GM23248 (cell line): ENCODE data around the gene ANO10. TPM values are rescaled to one million over a fixed set of nuclear protein-coding genes. Genes with fewer than 3 reads are reported as not detected.

Experiments used
- DNase-seq: peaks from one replicate; pipeline ENCODE4 v3.0.0-alpha.2; 2015
- H2AFZ ChIP-seq: fragments of 200-600 bp; sonication (generic); 2 replicates; pipeline ENCODE4 v1.6.1; 2016; ENCODE audit warnings: antibody characterized with exemption
- H3F3A ChIP-seq: fragments of 200-600 bp; sonication (generic); 2 replicates; pipeline ENCODE4 v1.6.1; 2016; ENCODE audit warnings: mild to moderate bottlenecking, antibody characterized with exemption, mixed run types; ENCODE audit not compliant: insufficient read depth
- H3K27ac ChIP-seq: fragments of 200-600 bp; sonication (generic); 2 replicates; pipeline ENCODE4 v1.5.1; 2016; ENCODE audit warnings: mild to moderate bottlenecking
- H3K27me3 ChIP-seq: fragments of 200-600 bp; sonication (generic); replicated peaks from 2 replicates; pipeline ENCODE4 v1.6.1; 2016; ENCODE audit warnings: mild to moderate bottlenecking; ENCODE audit not compliant: insufficient read depth
- H3K36me3 ChIP-seq: fragments of 200-600 bp; sonication (generic); 2 replicates; pipeline ENCODE4 v1.6.1; 2016; ENCODE audit warnings: low read depth, mild to moderate bottlenecking
- H3K4me1 ChIP-seq: fragments of 200-600 bp; sonication (generic); 2 replicates; pipeline ENCODE4 v1.6.1; 2016; ENCODE audit warnings: mild to moderate bottlenecking; ENCODE audit not compliant: insufficient read depth
- H3K4me2 ChIP-seq: fragments of 200-600 bp; sonication (generic); one replicate; pipeline ENCODE4 v1.6.1; 2016; ENCODE audit warnings: mild to moderate bottlenecking; ENCODE audit not compliant: unreplicated experiment
- H3K4me3 ChIP-seq: fragments of 200-600 bp; sonication (generic); 2 replicates; pipeline ENCODE4 v1.5.1; 2016; ENCODE audit warnings: mild to moderate bottlenecking
- H3K79me2 ChIP-seq: fragments of 200-600 bp; sonication (generic); 2 replicates; pipeline ENCODE4 v1.6.1; 2016; ENCODE audit warnings: mild to moderate bottlenecking; ENCODE audit not compliant: insufficient read depth
- H3K9ac ChIP-seq: fragments of 200-600 bp; sonication (generic); 2 replicates; pipeline ENCODE4 v1.6.1; 2016; ENCODE audit warnings: mild to moderate bottlenecking
- H3K9me2 ChIP-seq: fragments of 200-600 bp; sonication (generic); 2 replicates; pipeline ENCODE4 v1.6.1; 2016; ENCODE audit warnings: mixed run types, mild to moderate bottlenecking, moderate library complexity; ENCODE audit not compliant: insufficient read depth
- H3K9me3 ChIP-seq: fragments of 200-600 bp; sonication (generic); one replicate; pipeline ENCODE4 v1.6.1; 2017; ENCODE audit warnings: low read depth
- H4K20me1 ChIP-seq: fragments of 200-600 bp; sonication (generic); 2 replicates; pipeline ENCODE4 v1.6.0; 2016; ENCODE audit not compliant: insufficient read depth
- EZH2 ChIP-seq: fragments of 200-600 bp; sonication (generic); IDR thresholded peaks from 2 replicates; pipeline ENCODE4 v1.6.1; 2018; ENCODE audit warnings: antibody characterized with exemption, mild to moderate bottlenecking; ENCODE audit not compliant: insufficient read depth, poor library complexity, severe bottlenecking
- EZH2phosphoT487 ChIP-seq: fragments of 200-600 bp; sonication (generic); IDR thresholded peaks from 2 replicates; pipeline ENCODE4 v1.6.1; 2018; ENCODE audit warnings: antibody characterized with exemption, moderate library complexity, mild to moderate bottlenecking, low read depth; ENCODE audit not compliant: insufficient read depth
- WGBS, 2 experiments: methylation state at CpG; one replicate each; pipeline ENCODE4 v1.1.6; 2015 to 2017; ENCODE audit warnings: low lambda C conversion rate in 2 of 2, low coverage in 1 of 2; ENCODE audit errors: missing lambda C conversion rate in 2 of 2; 5-methylcytosine and 5-hydroxymethylcytosine counted together
- in situ Hi-C: fragments of 300-500 bp; cut with MboI; formaldehyde crosslinking; loops from 2 replicates; pipeline ENCODE4 v1.15.0; 2020
- polyA plus RNA-seq: library from polyadenylated mRNA; unstranded; fragments of >200 nt; fragmentation: Nextera tagmentation; extraction: Ambion mirVana; gene quantifications from 2 replicates; pipeline ENCODE4 v1.2.1, GENCODE V29; 2016
- total RNA-seq: library from RNA; depleted of rRNA; stranded (reverse); fragments of >200 nt; shearing (Covaris generic); gene quantifications from 2 replicates; pipeline ENCODE4 v1.2.3, GENCODE V29; 2014

The ANO10 gene
- total and polyA plus RNA-seq, 2 experiments from 2014 or later, result 51.1 to 73.2 TPM

DNA sequence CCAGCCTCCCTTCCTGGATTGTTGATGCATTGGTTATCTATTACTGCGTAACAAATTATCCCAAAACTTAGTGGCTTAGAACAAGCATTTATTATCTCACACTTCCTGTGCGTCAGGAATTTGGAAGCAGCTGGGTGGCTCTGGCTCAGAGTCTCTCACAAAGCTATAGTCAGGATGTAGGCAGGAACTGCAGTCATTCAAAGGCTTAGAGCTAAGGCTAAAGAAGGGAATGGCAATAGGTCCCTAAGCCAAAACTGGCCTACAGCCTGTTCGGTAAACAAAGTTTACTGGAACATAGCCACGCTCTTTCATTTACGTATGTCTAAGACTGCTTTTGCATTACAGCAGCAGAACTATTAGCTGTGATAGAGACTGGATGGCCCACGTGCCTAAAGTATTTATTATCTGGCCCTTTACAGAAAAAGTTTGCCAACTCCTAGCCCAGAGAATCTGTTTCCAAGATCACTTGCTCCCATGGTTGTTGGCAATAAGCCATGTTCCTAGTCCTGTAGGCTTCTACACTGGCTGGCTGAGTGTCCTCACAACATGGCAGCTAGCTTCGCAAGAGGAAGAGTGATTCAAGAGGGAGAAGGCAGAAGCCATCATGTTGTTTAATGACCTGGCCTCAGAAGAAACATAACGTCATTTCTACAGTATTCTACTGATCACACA lies 203.1 kb downstream of the ANO10 start:
- Histone ChIP-seq H3K9ac (no peak overlapping the region), H3K9me3 (no peaks in the 10 kb centered on the region), H3K4me3 (no peak overlapping the region), H3F3A (no peaks in the 10 kb centered on the region; the same call in 1 of the 2 replicates), H3K4me1 (peaks cover 8% of the 10 kb centered on the region; the same call in 1 of the 2 replicates), H3K79me2 (no peaks in the 10 kb centered on the region), H3K27ac (no peak overlapping the region), H2AFZ (no peak overlapping the region), H3K36me3 (0 out of 2 replicates have a peak, but pooled peaks cover 7% of the 10 kb centered on the region), H3K9me2 (no peaks in the 10 kb centered on the region), H3K4me2 (no peak overlapping the region), H4K20me1 (no peaks in the 10 kb centered on the region), H3K27me3 (no peaks in the 10 kb centered on the region)
- TF ChIP-seq EZH2 (no peak), EZH2phosphoT487 (no peak)
- DNase-seq, result no peak
- in situ Hi-C loops, result no loop called here
- 87% methylated on average over 8 of the region's 8 CpGs for WGBS, 2 experiments

DNA sequence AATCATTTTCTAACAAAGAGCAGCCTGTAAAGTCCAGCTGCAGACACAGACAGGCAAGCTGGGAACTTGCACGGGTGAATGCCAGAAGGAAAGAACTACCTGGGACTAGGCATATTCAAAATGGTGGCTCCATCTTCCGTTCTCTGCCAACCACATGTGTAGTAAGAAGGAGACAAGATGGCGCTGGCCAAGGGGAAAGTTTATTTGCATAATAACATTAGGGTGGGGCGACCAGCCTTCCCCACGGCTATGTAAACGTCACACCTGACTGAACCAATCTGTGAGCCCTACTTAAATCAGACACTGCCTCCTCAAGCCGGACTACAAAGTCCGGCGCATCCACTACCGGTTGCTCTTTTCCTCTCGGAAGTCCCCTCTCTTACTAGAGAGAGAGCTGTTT lies 204.7 kb downstream of the ANO10 start:
- no peaks in the 10 kb centered on the region for H4K20me1 ChIP-seq
- TF ChIP-seq EZH2phosphoT487, result no peak
- TF ChIP-seq EZH2, result no peak

DNA sequence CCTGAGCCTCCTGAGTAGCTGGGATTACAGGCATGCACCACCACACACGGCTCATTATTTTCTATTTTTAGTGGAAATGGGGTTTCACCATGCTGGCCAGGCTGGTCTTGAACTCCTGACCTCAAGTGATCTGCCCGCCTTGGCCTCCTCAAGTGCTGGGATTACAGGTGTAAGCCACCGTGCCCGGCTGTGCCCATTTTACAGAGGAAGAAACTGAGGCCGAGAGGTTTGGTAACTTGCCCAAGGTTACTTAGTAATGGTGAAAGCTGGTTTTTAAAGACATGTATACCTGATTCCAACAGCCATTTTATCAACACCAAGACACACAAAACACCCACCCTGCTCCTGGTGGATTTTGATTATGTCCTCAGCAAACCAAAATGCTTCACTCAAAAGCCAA lies 206.7 kb downstream of the ANO10 start:
- Histone ChIP-seq H3K9me2 (no peaks in the 10 kb centered on the region), H3F3A (no peaks in the 10 kb centered on the region), H3K27me3 (no peaks in the 10 kb centered on the region), H3K79me2 (no peaks in the 10 kb centered on the region), H4K20me1 (no peaks in the 10 kb centered on the region), H3K4me1 (no peaks in the 10 kb centered on the region), H3K9me3 (no peaks in the 10 kb centered on the region), H3K4me2 (no peak overlapping the region), H3K4me3 (no peak overlapping the region), H3K36me3 (0 out of 2 replicates have a peak, but pooled peaks cover 7% of the 10 kb centered on the region), H2AFZ (no peak overlapping the region), H3K27ac (no peak overlapping the region), H3K9ac (no peak overlapping the region)
- 95 to 100% methylated on average over 5 of the region's 5 CpGs for whole genome bisulfite sequencing, 2 experiments
- in situ Hi-C loops, result no loop called here
- TF ChIP-seq EZH2phosphoT487 (no peak), EZH2 (no peak)
- DNase-seq, result no peak

More for the DNA sequence above, 204.7 kb downstream of the ANO10 start:
- Histone ChIP-seq H3F3A (no peaks in the 10 kb centered on the region), H3K4me1 (no peaks in the 10 kb centered on the region), H3K9ac (no peak overlapping the region), H3K36me3 (0 out of 2 replicates have a peak, but pooled peaks cover 7% of the 10 kb centered on the region), H3K9me3 (no peaks in the 10 kb centered on the region), H3K27ac (no peak overlapping the region), H3K79me2 (no peaks in the 10 kb centered on the region), H3K4me3 (no peak overlapping the region), H3K4me2 (no peak overlapping the region), H3K27me3 (no peaks in the 10 kb centered on the region), H3K9me2 (no peaks in the 10 kb centered on the region), H2AFZ (no peak overlapping the region)
- in situ Hi-C loops, result no loop called here
- no peak for DNase-seq
- WGBS, 2 experiments, result 89 to 90% methylated on average over 11 of the region's 11 CpGs

DNA sequence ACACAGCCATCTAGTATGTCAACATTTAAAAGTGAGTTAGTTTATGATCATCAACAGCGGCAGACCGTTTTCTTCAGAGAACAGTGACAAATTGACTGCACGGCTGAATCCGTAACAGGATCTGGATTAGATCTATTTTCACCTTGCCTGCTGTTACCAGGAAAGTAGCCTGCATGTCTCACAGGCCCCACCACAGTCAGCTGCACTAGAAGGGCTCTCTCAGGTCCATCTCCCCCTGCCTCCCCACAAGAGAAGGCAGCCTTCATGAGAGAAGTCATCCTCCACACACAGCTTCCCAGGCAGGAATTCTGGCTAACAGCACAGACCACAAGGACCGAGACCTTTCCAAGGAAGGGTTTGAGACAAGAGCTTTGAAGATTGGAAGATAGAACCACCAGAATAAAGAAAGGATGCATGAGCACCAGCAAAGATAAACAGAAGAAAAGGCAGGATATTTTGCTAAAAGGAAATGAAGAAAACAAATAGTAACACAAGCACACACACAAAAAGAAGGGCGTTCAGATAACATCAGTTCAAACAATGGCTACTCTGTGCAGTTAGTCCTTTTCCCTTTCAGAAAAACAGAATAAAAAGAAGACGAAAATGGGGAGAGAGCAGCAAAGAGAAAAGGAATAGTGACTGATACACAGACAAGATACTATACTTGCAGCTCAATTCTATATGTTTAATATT lies 208.0 kb downstream of the ANO10 start:
- in situ Hi-C loops, result no loop called here

More for the DNA sequence above, 208.0 kb downstream of the ANO10 start:
- Histone ChIP-seq H3K79me2 (no peaks in the 10 kb centered on the region), H3K27ac (no peak overlapping the region), H2AFZ (no peak overlapping the region), H3K9me3 (no peaks in the 10 kb centered on the region), H3K36me3 (0 out of 2 replicates have a peak, but pooled peaks cover 7% of the 10 kb centered on the region), H3K27me3 (no peaks in the 10 kb centered on the region), H3K4me2 (no peak overlapping the region), H3K4me1 (no peaks in the 10 kb centered on the region), H3K9ac (no peak overlapping the region), H3F3A (no peaks in the 10 kb centered on the region), H3K9me2 (no peaks in the 10 kb centered on the region), H4K20me1 (no peaks in the 10 kb centered on the region), H3K4me3 (no peak overlapping the region)
- DNase-seq, result no peak
- TF ChIP-seq EZH2phosphoT487 (no peak), EZH2 (no peak)
- WGBS, 2 experiments, result 94 to 95% methylated on average over 7 of the region's 7 CpGs
